ENCODE measurements around the gene LY6G6F. TPM values are rescaled to one million over a fixed set of nuclear protein-coding genes. Genes with fewer than 3 reads are reported as not detected.

Gene LY6G6F
- total RNA-seq, 1 donor from 2014 or later: not detected

DNA sequence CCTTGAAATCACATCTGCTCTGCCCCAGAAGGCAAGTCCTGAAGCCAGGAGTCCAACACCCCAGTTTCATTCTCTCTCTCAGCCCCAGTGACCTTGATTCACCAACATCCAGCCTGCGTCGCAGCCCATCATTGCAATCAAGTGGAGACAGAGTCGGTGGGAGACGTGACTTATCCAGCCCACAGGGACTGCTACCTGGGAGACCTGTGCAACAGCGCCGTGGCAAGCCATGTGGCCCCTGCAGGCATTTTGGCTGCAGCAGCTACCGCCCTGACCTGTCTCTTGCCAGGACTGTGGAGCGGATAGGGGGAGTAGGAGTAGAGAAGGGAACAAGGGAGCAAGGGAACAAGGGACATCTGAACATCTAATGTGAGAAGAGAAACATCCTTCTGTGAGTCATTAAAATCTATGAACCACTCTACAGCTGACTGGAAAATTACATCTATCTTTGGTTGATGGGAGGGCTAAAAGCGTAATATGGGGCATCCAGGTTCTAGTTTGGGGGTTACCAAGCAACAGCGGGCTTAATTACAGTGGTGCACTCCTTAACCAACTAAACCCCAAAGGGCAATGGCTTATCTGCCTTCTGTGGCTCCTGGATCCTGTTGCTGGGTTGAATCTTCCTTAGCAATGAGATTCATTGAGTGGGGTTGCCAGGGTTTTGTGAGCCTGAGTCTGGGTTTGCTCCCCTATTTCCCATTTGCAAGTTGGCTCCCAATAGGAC, 11.0 kb downstream of the LY6G6F start:
- DNase-seq (ENCODE audit: missing footprints) (peak; percentile 44), ATAC-seq (no peak)
- intact Hi-C loops (cut with DNase I): no loop called here

DNA sequence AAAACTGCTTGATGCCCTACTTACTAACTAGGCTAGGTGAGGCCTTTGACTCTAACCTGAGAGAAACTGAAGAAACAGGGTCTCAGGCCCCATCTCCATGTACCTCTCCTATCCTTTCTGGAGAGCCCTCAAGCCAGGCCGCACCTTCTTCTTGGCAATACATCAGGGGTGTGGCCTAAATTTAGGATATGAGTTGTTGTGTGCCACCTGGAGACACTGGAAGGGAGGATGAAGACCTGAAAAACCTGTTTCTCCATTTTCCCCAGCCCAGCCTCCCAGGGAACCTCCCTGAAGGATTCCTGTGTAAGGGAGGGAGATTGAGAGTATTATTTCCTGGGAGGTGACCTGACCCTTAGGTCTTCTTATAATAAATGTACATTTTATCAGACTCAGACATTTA, 11.6 kb downstream of the LY6G6F start:
- DNase-seq (ENCODE audit: missing footprints) (no peak), ATAC-seq (no peak)
- intact Hi-C loops (cut with DNase I): no loop called here

DNA sequence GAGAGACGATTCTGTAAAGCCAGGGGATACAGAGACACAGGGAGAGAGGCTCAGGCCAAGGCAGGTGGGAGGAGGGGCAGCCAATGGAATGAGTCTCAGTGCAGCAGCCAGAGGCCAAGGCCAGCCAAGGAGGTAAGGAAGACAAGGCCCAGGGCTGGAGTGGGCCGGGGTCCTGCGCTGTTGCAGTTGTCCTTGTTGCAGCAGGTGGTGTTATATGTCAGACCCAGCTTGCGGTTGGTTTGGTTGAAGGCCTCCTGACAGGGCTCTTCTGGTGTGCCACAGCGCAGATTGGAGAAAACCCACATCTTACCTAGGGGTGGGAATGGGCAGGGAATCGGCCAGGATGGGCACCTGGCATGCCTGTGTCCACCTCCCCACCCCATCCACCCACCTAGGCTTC, 12.3 kb downstream of the LY6G6F start:
- no peak for DNase-seq (ENCODE audit: missing footprints)
- intact Hi-C loops (cut with DNase I): no loop called here

DNA sequence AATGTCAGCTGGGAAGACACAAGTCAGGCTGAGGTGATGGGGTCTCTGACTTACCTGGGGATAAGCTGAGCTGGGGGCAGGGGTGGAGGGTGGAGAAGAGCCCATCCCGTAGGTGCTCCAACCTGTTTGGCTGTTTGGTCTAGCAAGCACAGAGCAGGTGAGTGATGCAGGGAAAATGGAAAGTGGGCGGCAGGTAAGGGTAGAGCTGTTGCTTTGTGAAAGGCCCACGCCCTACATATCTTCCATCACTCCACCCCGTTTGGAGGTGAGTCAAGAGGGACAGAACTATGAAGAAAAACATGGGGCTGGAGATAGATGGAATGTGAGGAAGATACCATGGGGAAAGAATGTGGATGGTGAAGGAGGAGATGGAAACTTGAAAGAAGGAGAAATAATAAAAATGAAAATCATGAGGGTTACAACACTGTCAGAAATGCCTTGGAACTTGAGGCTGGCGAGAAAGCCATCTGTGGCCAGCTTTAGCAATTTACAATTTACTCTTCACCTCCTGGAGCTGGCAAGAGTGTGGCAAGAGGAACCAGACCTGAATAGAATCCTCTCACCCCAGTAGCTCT, 13.6 kb downstream of the LY6G6F start:
- intact Hi-C loops (cut with DNase I): no loop called here
- no peak for DNase-seq (ENCODE audit: missing footprints)
- no peak for ATAC-seq

More for the DNA sequence above, 12.3 kb downstream of the LY6G6F start:
- no peak for ATAC-seq

DNA sequence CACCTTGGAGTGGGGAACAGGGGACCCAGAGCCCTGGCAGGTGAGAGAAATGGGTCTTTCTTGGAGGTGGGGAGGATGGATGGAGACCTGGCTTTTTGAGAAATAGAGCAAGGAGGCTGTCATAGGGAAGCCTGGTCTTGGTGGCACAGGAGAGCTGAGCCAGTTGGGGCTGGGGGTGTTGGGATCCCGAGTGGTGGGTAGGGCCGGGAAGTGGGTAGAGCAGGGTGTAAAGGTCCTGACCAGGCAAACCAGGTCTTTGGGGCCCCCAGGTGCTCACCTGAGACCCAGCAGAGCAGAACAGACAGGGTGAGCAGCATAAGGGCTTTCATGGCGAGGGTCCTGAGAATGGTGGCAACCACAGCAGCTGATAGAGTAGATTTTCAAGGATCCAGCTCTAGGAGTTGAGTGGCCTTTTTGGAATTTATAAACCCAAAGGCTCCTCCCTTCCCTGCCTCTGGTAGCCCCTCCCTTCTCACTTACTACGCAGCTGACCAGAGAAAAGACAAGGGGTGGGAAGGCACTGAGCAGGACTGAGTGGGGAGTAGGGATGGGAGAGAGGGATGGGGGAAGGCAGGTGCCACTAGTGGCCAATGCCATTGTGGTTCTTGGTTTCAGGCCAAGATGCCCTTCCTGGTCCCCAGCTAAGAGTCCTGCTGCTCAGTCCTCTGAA, 14.8 kb downstream of the LY6G6F start, which contains the start of gene LY6G6C:
TSS of gene LY6G6C (minus strand) at position 396 of the 670 bp plus-strand sequence. CDS start at position 329, 67 bp downstream.
- ATAC-seq (no peak), DNase-seq (ENCODE audit: missing footprints) (no peak)
- intact Hi-C loops (cut with DNase I): no loop called here

DNA sequence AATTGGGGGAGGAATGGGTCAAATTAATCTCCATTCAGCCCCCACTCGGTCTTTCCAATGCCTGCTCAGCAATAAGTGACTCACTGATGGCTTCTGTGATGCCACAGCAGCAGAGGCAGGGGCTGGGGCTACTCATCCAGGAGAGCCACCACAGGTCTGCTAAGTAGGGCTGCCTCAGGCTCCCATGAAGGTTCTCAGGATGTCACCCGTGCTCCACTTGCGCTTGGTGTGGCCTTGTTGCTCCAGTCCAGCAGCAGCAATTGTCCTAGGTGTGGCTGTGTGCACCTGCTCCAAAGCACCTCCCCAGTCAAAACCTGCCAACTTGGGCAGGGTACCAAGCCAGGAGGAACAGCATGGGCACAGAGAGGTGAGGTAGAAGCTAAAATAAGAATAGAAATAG, 15.5 kb downstream of the LY6G6F start:
- DNase-seq (ENCODE audit: missing footprints) (no peak), ATAC-seq (no peak)
- intact Hi-C loops (cut with DNase I): no loop called here

DNA sequence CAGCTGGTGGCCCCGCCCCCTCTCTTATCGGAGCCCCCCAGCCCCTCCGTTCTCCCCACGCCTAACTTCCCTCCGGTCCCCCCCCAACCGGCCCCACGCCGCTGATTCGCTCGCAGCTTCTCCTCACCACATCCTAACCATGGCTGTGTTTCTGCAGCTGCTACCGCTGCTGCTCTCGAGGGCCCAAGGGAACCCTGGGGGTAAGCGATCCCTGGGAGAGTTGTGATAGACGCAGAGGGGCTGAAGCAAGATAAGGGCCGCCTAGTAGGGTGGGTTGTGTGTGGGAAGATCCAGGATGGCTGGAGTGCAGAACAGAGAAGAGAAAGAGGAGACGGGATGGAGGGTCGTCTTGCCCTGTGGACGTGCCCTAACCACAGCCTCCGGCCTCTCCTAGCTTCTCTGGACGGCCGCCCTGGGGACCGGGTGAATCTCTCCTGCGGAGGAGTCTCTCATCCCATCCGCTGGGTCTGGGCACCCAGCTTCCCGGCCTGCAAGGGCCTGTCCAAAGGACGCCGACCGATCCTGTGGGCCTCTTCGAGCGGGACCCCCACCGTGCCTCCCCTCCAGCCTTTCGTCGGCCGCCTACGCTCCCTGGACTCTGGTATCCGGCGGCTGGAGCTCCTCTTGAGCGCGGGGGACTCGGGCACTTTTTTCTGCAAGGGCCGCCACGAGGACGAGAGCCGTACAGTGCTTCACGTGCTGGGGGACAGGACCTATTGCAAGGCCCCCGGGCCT, 16.7 kb downstream of the LY6G6F start, which contains the start of gene MPIG6B:
TSS of gene MPIG6B (plus strand) at position 129 of the 735 bp plus-strand sequence. CDS start at position 140, 11 bp downstream.
- DNase-seq (ENCODE audit: missing footprints) (peak; percentile 49), ATAC-seq (no peak)
- intact Hi-C loops (cut with DNase I): no loop called here

DNA sequence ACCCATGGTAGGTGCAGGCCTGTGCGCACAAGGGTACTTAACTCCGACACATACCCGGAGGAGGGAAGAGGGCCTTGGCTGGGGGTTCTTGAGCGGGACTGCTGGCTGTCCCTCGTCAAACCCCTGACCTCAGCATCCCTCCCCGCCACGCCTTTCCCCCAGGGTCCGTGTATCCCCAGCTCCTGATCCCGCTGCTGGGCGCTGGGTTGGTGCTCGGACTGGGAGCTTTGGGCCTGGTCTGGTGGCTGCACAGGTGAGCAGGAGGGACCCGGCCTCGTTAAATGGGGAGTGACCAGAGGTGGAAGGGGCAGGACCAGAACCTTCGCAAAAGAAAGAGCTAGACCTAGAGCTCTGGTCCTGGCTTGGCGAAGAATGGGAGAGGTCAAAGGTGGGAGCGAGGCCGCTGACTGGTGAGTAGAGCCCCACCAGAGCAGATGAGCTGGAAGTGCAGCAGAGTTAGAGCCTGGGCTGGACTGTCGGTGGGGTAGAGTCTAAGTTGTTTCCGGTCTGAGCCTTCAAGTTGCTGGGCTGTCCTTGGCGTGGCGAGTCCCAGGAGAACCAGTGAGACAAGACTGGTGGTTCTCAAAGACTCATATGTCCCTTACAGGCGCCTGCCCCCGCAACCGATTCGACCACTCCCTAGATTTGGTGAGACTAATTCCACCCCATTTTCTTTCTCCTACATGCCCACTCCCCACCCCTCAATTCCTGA, 17.5 kb downstream of the LY6G6F start:
- no peak for ATAC-seq
- intact Hi-C loops (cut with DNase I): no loop called here
- DNase-seq (ENCODE audit: missing footprints): peak; percentile 49

DNA sequence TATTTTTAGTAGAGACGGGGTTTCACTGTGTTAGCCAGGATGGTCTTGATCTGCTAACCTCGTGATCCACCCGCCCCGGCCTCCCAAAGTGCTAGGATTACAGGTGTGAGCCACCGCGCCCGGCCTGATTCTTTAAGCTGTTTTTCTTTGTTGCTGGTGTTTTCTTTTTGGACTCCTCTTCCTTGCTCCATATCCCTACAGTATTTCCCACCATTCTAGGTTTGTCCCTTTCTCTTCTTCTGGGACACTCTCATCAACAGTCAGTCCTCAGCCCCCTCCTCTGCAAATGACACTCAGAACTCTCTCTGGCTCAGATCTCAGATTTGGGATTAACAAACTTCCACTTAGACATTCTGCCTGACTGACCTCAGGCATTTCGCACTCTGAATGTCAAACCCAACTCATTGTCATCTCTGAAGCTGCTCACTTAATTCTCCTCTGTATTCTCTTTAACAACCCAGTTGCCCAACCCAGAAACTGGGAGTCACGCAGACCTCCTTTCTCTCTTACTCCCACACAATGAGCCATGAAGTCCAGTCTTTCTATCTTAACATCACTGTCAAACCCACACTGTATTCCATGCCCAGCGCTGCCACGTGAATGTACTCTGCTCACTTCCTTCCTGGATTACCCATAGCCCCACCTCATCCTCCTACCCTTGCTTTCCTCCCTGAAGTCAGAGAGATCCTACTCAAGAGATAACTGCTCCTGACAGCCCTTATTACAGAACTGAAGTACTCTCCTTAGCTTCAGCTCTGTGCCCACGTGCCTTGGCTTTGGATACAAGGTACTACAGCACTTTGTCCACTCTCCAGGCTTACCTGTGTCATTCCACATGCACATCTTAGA, 19.1 kb downstream of the LY6G6F start:
- intact Hi-C loops (cut with DNase I): no loop called here
- DNase-seq (ENCODE audit: missing footprints) (peak; percentile 68), ATAC-seq (no peak)

DNA sequence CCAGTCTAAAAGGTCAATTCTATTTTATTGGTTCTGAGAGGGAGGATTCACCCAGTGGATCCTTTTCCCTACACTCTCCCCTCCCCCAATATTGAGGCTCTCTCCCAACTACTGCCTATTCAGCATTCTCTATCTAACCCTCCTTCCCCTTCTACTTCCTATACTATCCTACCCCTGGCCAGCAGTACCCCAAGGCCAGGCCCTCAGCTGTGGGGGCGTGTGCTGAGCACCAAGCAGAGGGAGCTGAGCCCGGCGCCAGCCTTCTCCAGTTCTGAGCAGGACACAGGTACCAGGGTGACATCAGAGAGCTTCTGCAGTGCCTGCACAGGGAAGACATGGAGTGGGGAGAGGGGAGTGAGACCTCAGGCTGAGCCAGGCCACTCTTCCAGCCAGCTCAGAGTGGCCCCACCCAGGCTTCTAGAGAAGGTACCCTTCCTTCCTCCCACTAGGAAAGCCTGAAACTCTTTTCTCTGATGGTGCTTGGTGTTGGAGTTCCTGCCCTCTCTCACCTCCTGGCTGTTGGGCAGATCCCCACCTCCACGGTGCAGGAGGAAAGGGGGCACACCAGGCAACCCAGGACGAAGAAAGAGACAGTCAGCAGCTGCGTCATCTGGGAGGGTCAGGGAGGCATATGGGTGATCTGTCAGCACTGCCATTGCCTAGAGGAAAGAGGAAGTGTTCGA, 20.5 kb downstream of the LY6G6F start:
- DNase-seq (ENCODE audit: missing footprints): peak; percentile 71
- intact Hi-C loops (cut with DNase I): no loop called here
- ATAC-seq: no peak

DNA sequence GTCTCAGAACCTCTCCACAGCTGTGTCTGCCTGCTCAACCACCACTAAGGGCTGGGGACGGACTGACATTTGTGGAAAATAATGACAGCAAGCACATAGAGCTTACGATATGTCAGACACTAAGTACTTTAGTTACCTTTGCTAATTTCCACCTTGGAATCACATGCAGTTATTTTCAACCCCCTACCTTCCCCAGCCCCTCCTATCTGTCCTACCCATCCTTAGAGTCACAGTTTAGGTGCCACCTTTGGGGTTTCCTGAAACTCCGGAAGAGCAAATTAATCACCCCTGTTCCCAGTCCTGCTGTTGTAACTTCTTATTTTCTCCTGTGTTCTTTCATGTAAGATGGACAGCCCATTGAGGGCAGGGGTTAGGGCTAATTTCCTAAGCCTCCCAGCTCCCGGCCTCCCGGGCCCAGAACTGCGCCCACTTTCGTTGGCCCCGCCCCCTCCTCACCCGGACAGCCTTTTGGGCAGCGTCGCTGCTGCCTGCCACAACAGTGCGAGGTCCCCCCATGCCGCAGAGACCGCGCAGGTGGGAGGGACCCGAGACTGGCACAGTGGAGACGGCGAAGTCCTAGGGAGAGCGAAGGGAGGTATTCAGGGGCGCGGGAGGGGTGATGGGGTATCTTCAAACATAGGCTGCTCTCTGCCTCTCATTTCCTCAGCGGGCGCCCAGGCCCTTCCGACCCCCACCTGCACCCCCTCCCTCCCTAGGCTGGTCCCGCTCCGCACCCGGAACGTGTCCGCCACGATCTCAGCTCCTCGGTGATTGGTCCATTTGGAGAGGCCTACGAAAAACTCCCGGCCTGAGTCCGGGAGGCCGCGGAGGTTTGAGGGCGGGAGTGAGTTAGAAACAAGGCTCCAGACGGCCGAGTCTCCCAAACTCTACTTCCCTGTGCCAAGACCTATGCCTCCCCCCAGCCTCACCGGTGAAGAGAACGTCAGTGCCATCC, 21.3 kb downstream of the LY6G6F start:
- intact Hi-C loops (cut with DNase I): loop anchor here (2.0 kb wide), 2 partner anchors 41 to 47 kb away; partner anchors contain the start of gene LY6G5C
- peak; percentile 57 for DNase-seq (ENCODE audit: missing footprints)
- ATAC-seq: no peak

DNA sequence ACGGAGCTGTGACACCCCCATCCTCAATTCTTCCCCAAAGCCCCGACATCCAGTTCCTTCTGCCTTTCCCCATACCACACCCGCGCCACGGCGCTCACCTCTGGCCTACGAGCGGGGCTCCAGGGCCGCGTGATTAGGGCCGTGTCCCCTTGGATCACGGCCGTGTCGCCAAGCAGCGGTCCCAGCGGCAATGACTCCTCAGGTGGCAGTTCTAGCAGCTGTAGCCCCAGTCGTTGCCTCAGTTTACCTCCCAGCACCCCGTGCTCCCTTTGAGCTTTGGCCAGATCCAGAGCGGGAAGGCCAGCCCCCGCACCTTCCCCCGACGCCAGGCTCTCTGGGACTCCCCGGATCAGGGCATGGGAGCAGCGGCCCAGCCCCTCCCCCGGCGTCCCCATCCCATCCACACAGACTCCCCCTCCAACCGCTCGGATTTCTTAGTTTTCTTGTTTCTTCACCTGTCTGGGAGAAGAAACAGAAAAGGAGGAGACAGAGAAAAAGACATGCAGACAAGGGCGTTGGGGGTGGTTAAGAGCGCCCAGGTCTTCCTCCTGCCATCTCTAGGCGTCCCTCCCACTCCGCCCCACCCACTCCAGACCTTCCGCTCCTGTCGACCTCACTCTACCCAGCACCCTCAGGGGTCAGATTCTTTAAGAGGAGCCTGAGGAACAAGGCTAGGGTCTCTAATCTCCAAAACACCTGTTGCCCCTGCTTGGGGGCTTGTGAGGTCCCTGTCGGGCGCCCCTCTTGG, 22.3 kb downstream of the LY6G6F start, which contains the start of gene DDAH2:
TSS of gene DDAH2 (minus strand) at position 533 of the 748 bp plus-strand sequence. CDS start at position 395, 138 bp downstream.
- DNase-seq (ENCODE audit: missing footprints) (peak; percentile 71), ATAC-seq (peak; percentile 29)
- intact Hi-C loops (cut with DNase I): loop anchor here (1.0 to 2.0 kb wide), 3 partner anchors 40 to 101 kb away; partner anchors contain the start of gene LY6G5C

DNA sequence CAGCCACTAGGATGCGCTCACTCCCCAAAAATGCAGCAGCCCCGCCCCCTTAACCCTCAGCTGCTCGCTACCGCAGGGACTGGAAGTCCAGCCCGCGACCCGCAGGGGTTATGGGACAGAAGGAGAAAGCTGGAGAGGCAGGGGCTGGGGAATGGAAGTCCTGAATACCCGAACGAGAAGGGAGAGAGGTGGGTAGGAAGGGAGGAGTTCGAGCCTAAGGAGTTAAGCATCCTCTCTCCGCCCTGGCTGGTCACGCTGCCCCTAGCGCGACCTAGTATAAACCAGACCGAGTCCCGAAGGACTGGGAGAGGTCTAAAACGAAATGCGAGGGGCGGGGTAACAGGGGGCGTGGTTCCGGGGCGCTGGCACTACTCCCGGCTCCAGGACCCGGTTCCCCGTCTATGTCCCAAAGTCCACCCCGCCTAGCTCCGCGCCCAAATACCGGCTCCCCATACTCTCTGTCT, 22.9 kb downstream of the LY6G6F start:
- ATAC-seq (peak; percentile 90), DNase-seq (ENCODE audit: missing footprints) (peak; percentile 95)
- intact Hi-C loops (cut with DNase I): loop anchor here (1.0 to 2.0 kb wide), 3 partner anchors 39 to 101 kb away; partner anchors contain the start of gene LY6G5C

DNA sequence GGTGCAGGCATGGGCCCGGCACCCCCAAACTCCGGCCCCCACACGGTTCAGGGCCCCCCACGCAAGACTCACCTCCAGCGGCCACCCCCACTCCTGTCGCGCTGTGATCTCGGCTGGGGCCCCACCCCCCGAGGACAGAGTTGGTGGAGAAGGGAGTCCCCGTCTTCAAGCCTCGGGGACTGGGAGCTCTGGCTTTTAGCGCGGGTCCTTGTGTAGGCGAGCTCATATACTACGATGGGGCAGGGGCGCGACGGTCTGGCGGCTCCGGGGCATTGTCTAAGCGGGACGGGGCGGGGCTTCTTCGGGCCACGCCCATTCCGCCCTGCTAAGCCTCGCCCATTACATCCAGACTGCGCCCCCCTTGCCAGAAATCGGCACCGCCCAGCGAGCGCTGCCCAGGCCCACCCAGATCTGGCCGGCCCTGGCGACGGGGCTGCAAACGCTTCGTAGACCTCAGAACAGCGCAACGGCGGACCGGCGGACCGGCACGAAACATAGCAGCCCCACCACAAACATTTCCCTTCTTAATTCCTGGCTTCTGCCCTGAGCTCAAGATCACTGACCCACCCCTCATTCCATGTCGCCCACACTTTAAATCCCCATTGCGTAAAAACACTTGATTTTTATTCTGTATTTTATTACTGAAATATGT, 23.4 kb downstream of the LY6G6F start:
- DNase-seq (ENCODE audit: missing footprints) (peak; percentile 96), ATAC-seq (peak; percentile 91)
- intact Hi-C loops (cut with DNase I): loop anchor here (1.0 to 10.0 kb wide), 6 partner anchors 27 to 185 kb away; partner anchors contain the start of genes ABHD16A, ATP6V1G2, DDX39B and LY6G5C

Data from Right ventricle myocardium inferior (tissue), 1 donor.